Nephron progenitor cell (in vitro differentiated cells): ENCODE data around the gene MRPS7.

Experiments
- DNase-seq: peaks from one replicate; pipeline ENCODE4 v3.0.0; 2021
- H3K27ac Mint-ChIP-seq: 2 replicates; pipeline ENCODE4 v1.8.0; 2021; ENCODE audit warnings: mild to moderate bottlenecking, moderate library complexity, mixed read lengths
- H3K27me3 Mint-ChIP-seq: 2 replicates; pipeline ENCODE4 v1.8.0; 2021; ENCODE audit warnings: mild to moderate bottlenecking, low read depth, mixed read lengths; ENCODE audit not compliant: poor library complexity
- H3K36me3 Mint-ChIP-seq: 2 replicates; pipeline ENCODE4 v1.8.0; 2021; ENCODE audit warnings: low read depth, mixed read lengths
- H3K4me1 Mint-ChIP-seq: 2 replicates; pipeline ENCODE4 v1.8.0; 2021; ENCODE audit warnings: mixed read lengths
- H3K4me3 Mint-ChIP-seq: 2 replicates; pipeline ENCODE4 v1.8.0; 2021; ENCODE audit warnings: mild to moderate bottlenecking, moderate library complexity, mixed read lengths
- H3K9me3 Mint-ChIP-seq: 2 replicates; pipeline ENCODE4 v1.8.0; 2021; ENCODE audit warnings: mild to moderate bottlenecking, moderate library complexity, mixed read lengths
- TF ChIP-seq, protein P1 (sequence below): fragments of 200-600 bp; sonication (generic); IDR thresholded peaks from 2 replicates; pipeline ENCODE4 v1.5.0; 2021; ENCODE audit warnings: antibody characterized with exemption

Gene MRPS7

DNA sequence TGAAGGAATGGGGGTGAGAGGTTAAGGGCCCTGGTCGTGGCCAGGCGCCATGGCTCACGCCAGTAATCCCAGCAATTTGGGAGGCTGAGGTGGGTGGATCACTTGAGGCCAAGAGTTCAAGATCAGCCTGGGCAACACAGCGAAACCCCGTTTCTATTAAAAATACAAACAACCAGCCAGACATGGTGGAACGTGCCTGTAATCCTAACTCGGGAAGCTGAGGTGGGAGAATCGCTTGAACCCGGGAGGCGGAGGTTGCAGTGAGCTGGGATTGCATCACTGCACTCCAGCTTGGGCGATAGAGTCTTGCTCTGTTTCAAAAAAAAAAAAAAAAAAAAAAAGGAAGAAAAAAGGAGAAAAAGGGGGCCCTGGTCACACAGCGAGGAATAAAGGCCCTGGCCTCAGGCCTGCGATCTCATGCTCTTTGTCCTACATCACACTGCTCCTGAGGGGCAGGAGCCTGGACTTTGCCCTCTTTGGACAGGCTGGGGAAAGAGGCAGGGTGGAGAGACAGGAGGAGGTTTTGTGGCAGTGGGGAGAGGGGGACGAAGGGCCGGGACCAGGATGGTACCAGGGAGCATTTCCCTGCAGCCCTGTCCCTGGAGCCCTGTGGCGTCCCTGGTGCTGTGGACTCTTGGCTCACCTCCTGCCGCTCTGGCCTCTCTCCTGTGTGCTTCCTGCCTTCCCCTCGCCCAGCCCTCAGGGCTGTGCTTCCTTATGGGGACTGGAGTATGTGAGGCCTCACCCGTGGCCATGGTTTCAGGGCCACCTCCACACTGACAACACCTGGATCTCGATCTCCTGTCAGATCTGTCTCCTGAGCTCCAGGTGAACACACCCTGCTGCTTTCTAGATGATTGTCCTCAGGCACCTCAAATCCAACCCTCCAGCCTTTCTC lies 47.3 kb downstream of the MRPS7 start:
- no peaks in the 10 kb centered on the region for H3K9me3 Mint-ChIP-seq
- no peaks in the 10 kb centered on the region for H3K36me3 Mint-ChIP-seq
- TF ChIP-seq, protein P1, sequence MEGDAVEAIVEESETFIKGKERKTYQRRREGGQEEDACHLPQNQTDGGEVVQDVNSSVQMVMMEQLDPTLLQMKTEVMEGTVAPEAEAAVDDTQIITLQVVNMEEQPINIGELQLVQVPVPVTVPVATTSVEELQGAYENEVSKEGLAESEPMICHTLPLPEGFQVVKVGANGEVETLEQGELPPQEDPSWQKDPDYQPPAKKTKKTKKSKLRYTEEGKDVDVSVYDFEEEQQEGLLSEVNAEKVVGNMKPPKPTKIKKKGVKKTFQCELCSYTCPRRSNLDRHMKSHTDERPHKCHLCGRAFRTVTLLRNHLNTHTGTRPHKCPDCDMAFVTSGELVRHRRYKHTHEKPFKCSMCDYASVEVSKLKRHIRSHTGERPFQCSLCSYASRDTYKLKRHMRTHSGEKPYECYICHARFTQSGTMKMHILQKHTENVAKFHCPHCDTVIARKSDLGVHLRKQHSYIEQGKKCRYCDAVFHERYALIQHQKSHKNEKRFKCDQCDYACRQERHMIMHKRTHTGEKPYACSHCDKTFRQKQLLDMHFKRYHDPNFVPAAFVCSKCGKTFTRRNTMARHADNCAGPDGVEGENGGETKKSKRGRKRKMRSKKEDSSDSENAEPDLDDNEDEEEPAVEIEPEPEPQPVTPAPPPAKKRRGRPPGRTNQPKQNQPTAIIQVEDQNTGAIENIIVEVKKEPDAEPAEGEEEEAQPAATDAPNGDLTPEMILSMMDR, result no peak
- H3K27ac Mint-ChIP-seq, result peak overlapping the region; percentile 97
- H3K4me3 Mint-ChIP-seq, result no peak overlapping the region
- peaks cover 14% of the 10 kb centered on the region for H3K4me1 Mint-ChIP-seq
- H3K27me3 Mint-ChIP-seq, result peaks cover 7% of the 10 kb centered on the region
- no peak for DNase-seq

DNA sequence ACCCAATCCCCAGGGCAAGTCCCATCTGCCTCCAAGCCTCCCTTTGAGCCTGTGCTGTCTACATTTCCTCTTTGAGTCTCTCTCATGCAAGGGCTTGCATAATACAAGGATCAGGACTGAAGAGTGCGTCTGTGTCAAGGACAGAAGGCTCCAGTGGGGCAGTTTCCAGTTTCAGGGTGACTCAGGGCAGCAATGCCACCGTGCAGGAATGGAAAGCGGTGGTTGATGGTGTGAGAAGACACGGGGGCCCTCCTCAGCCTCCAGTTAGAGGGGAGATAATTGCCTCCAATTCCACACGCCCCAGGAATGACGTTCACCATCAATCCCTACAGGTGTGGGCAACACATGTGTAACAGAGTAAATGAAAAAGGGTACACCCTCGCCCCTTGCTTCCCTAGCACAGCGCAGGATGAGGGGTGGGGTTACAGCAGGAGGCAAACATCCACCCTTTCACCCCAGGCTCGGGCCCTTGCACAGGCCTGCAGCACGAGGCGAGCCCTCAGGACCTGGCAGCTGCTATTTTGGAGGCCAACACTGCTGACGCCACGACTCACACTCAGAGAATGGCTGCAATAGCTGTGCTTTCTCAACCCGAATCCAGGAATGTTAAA lies 52.4 kb downstream of the MRPS7 start:
- TF ChIP-seq, protein P1, result no peak
- no peak for DNase-seq
- H3K27ac Mint-ChIP-seq, result no peak overlapping the region

DNA sequence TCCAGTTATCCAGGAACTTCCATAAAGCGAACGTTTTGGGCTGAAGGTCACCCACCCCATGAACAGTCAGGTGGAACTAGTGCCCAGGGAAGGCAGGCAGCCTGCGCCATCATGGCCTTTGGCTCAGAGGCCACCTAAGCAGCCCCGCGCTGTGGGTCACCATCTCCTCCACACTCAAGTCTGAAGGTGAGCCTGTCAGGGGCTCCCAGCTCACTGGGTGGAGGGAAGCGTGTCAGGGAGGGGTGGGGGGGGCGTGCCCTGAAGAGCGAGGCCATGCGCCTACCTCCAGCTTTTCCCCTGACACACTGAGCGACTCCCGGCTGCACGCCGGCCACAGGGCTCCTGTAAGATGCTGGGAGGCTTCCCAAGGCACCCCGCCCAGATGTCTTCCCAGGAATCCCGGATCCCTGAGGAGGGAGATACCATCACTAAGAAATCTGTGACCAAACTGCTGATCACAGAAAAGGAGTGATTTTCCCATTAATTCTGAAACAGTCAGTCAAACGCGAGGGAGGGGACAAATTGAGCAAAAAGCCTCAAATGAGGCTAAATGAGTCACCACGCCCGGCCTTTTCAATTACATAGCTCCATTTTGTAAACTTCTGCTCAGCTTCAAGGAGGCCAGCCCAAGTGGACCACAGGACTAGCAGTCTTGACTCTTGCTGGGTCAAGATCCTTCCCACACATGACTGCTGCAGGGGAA lies 54.0 kb downstream of the MRPS7 start:
- Mint-ChIP-seq H3K36me3 (peaks cover 16% of the 10 kb centered on the region), H3K27me3 (no peaks in the 10 kb centered on the region), H3K27ac (peak overlapping the region; percentile 54), H3K9me3 (no peaks in the 10 kb centered on the region), H3K4me3 (no peak overlapping the region), H3K4me1 (peaks cover 7% of the 10 kb centered on the region)
- DNase-seq, result no peak
- TF ChIP-seq, protein P1, result no peak

More for the DNA sequence above, 52.4 kb downstream of the MRPS7 start:
- Mint-ChIP-seq H3K4me3 (no peak overlapping the region), H3K27me3 (no peaks in the 10 kb centered on the region), H3K9me3 (no peaks in the 10 kb centered on the region), H3K4me1 (peaks cover 6% of the 10 kb centered on the region), H3K36me3 (peaks cover 5% of the 10 kb centered on the region)
